Skin epidermis (tissue), 12 donors: ENCODE measurements around the gene SFR1.
A peak's percentile ranks its signal among the peaks of the same experiment; 100 is the strongest.

Experiments
- H3K27ac ChIP-seq, 21 experiments: fragments of 200-600 bp; sonication (generic) in 11 of 21; one replicate each; pipeline ENCODE4 v1.5.0; 2020; ENCODE audit warnings: mild to moderate bottlenecking in 3 of 21, inconsistent platforms in 2 of 21, moderate library complexity in 2 of 21
- H3K4me3 ChIP-seq, 7 experiments: fragments of 200-600 bp; sonication (generic) in 2 of 7; one replicate each; pipeline ENCODE4 v1.5.0; 2020; ENCODE audit warnings: inconsistent platforms in 2 of 7, mild to moderate bottlenecking in 2 of 7, moderate library complexity in 1 of 7

Gene SFR1, protein sequence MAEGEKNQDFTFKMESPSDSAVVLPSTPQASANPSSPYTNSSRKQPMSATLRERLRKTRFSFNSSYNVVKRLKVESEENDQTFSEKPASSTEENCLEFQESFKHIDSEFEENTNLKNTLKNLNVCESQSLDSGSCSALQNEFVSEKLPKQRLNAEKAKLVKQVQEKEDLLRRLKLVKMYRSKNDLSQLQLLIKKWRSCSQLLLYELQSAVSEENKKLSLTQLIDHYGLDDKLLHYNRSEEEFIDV

DNA sequence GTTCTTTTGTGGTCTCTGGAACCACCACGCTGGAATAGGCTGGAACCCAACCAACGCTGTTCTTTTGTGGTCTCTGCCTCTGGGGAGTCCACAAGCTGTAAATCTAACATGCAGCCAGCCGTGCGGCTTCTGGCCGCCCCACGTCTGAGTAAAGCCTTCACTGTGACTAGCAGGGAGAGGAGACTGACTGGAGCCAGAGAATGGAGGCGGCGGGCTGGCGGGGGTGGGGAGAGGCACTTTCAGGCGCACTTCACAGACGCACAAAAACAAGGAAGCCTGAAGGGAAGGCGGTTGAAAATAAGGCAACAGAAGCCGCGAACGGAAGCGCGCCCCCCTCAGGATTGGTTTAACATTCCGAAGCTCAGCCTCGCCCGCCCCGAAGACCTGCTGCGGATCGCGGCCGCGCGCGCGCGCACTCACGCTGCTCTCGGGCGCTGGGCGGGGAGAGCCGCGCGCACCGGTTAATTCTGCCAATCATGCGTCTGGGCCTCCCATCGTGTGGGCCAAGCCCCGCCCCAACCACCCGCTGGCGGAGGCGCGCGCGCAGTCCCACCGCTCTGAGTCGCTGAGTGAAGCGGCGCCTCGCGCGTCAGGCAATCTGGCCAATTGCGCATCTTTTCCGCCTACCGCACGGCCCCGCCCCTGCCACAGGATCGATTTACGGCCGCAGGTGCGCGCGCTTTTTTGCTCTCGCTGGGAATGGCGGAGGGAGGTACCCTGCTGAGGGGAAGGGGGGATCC, at the start of gene SFR1:
Gene SFR1 (plus strand): TSS at position 687 of the 740 bp plus-strand sequence. CDS start 13 bp downstream, at position 700.
- Histone ChIP-seq H3K4me3 (peak within 1 kb of the TSS; percentile 60 to 80 (median 68)), H3K27ac (peak within 1 kb of the TSS; percentile 85 to 99 (median 97))

DNA sequence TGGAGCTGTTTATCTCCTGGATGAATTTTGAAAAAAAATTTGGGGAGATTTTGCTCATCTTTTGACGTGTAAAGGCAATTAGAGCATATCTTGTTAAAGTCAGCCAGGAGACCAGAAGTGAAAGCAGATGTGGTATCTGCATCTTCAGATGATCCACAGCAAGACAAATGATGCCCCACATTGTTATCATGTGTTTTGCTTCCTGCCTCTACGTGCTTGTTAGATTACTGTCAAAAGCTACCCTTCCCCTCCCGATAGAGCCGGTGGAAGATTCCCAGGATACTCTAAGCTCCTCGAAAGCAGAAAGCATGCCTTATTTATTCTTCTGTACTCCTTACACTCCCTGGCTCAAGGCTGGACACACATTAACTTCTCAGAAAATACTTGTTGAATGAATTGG, 49.2 kb upstream of the SFR1 start:
- no peak overlapping the region for H3K4me3 ChIP-seq
- no peak overlapping the region for H3K27ac ChIP-seq

DNA sequence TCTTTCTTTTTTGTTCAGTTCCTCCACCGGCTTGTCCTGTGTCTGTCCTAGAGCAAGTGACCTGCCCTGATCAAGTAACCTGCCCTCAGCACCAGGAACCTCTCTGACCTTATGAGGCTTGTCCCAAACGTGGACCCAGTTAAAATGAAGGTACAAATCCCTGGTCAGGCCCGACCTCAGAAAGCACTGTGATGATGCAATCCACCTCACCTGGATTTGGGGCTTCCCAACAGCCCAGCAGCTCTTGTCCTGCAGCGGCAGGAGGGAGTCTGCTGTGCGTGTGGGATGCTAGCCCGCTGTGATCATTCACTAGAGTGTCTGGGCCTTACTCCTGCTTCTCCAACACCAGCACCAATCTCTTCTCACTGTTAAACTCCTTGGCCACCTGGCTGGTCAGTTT, 47.5 kb upstream of the SFR1 start:
- Histone ChIP-seq H3K4me3 (no peak overlapping the region), H3K27ac (no peak overlapping the region)

DNA sequence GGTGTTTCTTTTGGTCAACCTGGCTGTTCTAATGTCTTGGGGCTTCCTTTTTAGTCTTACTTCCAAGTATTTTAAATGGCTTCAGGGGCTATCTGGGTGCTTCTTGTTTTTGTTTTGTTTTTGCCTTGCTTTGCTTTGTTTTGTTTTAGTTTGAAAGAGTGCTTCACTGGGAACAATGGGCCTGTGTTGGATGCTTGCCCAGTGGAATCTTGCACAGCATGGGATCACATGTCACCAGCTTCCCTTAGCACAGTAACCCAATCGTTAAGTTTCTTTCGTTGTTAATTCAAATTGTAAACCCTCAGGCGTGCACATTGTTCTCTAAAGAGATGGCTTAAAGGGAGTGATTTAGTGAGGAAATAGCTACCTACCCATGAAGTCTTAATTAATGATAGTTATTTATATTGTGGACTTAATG, 45.2 kb upstream of the SFR1 start:
- H3K27ac ChIP-seq = peak overlapping the region in 4 of 21 experiments; percentile 3 to 63 (median 34)
- no peak overlapping the region for H3K4me3 ChIP-seq

DNA sequence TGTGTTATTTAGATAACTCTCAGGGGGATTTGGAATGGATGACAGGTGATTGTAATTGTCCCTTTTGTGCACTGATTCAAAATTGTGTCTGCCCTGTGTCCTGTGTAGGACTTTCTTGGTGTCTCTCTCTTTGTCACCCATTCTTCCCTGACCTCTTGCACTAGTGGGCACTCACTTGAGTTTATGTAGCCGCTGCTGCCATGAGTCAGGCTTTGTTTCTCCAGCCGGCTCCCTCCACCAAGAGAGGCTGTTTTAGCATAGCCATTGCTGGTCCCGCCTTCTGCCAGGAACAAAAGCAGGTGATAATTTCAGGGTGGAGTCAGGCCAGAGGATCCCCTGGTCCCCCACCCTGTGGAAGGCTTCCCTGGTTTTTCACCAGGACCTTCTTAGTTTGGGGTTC, 44.7 kb upstream of the SFR1 start:
- H3K27ac ChIP-seq = peak overlapping the region in 3 of 21 experiments; percentile 11 to 26 (median 13)
- no peak overlapping the region for H3K4me3 ChIP-seq

DNA sequence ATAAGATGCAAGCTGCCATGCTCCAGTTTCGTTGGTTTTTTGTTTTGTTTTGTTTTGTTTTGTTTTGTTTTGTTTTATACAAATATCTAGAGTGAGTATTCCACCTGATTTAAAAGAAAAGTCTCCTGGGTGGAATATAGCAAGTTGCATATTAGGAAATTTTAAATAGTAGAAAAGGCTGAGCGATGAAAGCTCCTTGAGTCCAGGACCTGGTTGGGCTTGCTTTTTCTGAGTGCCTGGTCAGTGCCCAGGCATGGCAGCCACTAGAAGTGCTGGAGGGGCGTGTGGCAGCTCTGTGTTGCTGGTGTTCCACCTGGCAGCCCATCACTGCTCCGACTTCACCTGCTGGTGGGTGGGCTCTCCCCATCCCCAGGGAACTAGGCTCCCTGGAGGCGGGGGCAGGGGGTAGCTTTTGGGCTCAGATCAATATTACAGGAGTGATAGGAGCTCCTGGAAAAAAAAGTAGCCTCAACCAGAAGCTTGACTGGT, 44.3 kb upstream of the SFR1 start:
- Histone ChIP-seq H3K4me3 (no peak overlapping the region), H3K27ac (peak overlapping the region in 3 of 21 experiments; percentile 11 to 30 (median 26))

DNA sequence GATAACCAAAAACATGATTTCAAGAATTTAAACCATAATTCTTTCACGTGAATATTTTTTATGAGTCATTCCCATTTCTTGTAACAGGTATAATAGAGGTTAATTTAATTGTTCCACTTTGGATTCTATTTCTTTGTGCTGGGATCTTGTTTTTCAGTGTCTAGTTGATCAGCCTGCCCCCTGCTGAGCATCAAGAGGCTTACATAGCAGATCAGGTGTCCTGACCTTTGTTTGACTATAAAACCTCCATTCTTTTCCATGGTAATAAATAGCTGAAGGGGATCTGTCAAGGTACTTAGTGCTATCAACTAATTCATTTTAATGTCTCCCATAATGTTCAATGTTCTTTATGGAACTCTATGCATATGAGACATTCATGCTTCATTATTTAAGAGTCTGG, 41.2 kb upstream of the SFR1 start:
- peak overlapping the region in 1 of 7 experiments; percentile 35 for H3K4me3 ChIP-seq

DNA sequence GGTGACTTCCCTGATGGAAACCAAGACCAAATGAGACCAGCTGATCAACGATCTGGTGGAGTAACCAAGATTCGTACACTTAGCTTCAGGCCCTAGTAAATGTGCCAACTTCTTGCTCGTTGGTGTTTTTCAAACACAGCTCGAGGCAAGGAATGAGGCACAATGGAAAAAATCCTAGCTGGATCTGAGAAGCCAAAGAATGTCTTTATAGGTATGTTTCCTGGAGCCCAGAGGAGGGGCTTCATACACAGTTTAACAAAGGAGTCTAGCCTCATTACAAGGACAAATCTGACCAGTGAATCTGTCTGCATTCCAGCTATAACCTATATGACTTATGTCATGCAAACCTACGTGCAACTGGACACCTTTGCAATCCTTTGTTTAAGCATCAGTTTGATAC, 40.0 kb upstream of the SFR1 start:
- Histone ChIP-seq H3K27ac (peak overlapping the region in 9 of 21 experiments; percentile 10 to 85 (median 72)), H3K4me3 (peak overlapping the region in 3 of 7 experiments; percentile 4 to 35 (median 31))

More for the DNA sequence above, 41.2 kb upstream of the SFR1 start:
- H3K27ac ChIP-seq = peak overlapping the region in 1 of 21 experiments; percentile 83

DNA sequence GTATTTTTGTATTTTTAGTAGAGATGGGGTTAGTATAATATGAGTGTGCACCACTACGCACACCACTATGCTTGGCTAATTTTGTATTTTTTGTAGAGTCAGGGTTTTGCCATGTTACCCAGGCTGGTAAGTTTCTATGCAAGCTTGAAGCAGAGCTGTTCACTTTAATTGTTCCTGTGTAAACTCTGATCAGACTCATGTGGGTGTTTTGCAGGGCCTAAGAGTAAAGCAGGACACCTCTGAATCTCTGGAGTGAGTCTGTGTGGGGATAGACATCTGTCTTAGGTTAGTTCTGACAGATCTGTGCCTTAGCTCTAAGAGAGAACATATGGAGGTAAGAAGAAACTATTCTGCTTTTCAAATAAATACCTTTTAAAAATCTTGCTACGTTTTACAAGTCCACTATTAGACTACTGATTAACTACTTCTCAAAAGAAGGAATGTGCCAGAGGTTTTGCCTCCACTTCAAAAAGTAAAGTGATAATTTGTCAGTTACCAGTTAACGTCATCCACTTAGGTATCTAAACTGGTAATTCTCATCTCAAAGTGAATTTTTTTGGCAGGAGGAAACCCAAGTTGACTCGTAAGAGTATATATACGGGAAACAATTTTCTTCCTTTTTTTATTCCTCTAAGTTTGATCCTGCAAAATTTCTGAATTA, 37.4 kb upstream of the SFR1 start:
- peak overlapping the region in 18 of 21 experiments; percentile 11 to 87 (median 74) for H3K27ac ChIP-seq

DNA sequence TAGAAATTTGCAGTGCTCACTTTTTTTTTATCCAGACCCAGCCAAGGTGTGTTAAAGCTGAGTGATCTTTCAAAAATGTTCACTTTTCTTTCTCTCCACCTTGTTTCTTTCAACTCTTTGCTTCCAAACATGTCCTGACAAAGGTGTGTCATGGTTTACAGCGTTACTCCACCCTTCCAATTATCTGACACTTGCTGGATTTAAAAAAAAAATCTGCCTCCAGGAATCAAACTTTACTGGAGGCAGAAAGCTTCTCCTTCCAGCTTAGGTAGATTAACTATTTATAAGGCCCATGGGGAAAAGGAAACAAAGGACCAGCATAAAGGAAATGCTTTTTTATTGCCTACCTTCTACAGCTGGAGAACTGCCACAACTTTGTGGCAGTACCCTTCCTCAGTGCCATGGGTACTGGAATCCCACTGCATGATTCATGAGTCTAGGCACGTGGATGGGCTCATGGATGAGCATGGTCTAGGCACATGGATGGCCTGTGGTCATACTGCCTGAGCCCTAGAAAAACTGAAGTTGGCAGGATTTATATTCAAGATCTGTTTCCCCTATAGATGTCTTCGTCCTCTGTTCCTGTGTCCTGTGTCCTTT, 36.1 kb upstream of the SFR1 start, which contains the start of gene COL17A1:
Gene COL17A1 (minus strand): TSS at position 80 of the 600 bp plus-strand sequence. CDS start 5,207 bp downstream, outside the sequence.
- H3K4me3 ChIP-seq = peak within 1 kb of the TSS in 6 of 7 experiments; percentile 6 to 35 (median 20)

More for the DNA sequence above, 37.4 kb upstream of the SFR1 start:
- H3K4me3 ChIP-seq = peak overlapping the region in 6 of 7 experiments; percentile 6 to 35 (median 20)

DNA sequence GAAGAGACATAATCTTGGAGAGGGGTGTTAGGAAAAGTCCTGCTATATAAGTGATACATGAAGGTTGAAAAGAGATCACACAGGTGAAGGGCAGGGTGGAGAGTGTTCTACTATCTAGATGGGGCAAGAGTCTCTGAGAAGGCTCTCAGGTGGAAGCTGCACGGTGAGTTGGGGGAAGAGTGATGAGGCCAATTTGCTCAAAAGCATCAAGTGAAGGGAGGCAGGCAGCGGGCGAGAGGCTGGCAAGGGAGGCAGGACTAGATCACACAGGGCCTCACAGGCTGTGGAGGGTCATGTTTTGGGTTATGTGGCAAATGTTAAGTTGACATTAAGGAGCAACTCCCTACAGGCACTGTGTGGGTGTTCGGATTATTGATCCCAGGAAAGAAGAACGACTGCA, 33.7 kb upstream of the SFR1 start:
- H3K27ac ChIP-seq = no peak overlapping the region
- no peak overlapping the region for H3K4me3 ChIP-seq

More for the DNA sequence above, 36.1 kb upstream of the SFR1 start, which contains the start of gene COL17A1:
- peak within 1 kb of the TSS in 19 of 21 experiments; percentile 11 to 87 (median 72) for H3K27ac ChIP-seq

DNA sequence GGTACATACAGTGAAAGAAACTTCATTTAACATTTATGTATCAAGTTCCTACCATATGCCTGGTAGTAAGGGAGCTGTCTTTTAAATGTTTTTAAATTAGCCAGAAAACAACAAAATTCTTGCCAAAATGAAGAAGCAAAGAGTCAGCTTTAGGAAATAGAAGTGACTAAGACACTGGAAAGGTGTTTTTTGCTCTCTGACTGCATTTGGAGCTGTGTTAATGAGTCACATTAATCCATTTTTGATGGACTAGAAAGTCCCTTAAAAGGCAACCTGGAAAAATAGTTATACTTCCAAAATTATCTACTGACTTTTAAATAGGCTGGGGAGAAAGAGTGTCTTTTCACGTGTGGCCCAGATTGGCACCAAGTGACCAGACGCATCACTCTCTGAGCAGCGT, 32.4 kb upstream of the SFR1 start:
- Histone ChIP-seq H3K27ac (no peak overlapping the region), H3K4me3 (no peak overlapping the region)

DNA sequence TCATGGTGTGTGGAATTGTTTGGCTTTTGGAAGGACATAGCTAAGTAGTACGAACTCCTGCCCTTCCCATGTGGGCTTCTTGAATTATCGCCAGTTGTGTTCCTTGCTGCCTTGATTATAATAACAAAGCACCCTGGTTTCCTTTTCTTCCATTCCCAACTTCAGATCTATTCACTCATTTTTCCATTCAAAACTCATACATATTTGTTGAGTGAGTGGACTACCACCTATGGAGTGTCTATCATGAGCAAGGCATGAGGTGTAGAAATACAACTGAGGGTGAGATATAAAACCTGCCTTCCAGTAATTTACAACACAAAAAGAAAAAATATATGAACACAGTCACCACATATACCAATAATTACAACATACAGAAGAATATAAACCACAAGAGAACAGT, 31.4 kb upstream of the SFR1 start:
- Histone ChIP-seq H3K27ac (peak overlapping the region in 2 of 21 experiments; percentile 4 to 7), H3K4me3 (no peak overlapping the region)

DNA sequence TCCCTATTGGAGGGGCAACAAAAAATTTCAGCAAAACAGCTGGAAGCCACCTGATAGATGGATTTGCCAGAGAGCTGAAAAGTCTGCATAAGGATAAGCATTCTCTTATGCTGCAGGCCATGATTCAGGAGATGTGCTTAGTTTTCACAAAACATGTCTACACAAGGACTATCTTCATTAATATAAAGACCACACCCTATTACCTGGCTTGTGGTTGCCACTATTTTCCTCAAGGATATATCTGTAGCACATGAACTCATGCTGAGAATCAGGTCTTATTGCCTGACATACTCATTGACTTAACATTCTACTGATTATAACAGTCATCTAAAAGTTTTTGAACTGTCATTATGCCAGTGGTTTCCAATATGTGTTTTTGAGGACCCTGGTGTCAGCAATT, 29.2 kb upstream of the SFR1 start:
- no peak overlapping the region for H3K4me3 ChIP-seq
- H3K27ac ChIP-seq = peak overlapping the region in 3 of 21 experiments; percentile 13 to 43 (median 15)

DNA sequence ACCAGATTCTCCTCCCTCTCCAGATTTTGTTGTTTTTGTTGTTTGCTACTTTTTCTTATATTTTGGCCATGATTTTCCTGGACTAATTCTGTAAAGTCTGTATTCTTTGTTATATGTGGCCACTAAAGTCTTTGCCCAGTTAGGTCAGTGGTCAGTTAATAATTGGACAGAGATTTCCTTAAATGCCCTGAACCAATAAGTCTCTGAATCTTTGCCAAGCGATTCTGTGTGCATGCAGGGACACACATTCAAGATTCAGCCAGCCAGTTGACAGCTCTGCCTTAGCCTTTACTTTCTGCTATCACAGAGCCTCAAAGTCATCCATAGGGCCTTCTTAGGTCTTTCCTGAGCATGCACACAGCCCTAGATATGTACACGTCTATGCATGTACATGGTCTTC, 25.3 kb upstream of the SFR1 start:
- no peak overlapping the region for H3K27ac ChIP-seq
- no peak overlapping the region for H3K4me3 ChIP-seq

DNA sequence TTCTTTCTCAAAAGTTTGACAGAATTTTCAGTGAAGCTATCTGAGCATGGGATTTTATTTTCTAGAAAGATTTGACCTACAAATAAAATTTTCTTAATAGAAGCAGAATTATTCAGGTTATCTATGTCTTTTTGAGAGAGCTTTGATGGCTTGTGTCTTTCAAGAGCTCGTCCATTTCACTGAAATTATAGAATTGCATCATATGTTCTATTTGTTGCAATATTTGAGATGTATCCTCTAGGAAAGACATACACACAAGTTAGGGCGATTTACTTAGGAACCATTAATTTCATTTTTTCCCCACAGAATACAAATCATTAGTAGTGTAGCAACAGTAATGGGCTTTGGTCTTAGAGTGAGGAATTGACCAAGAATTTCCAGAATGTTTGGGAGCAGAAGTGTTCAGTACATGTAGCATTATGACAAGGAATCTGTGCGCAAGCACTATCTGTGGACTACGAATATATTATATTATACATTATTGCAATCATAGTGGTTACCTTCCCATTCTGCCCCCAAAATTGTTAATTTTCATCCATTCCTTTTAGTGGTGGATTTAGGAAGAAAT, 23.5 kb upstream of the SFR1 start:
- H3K27ac ChIP-seq = no peak overlapping the region

DNA sequence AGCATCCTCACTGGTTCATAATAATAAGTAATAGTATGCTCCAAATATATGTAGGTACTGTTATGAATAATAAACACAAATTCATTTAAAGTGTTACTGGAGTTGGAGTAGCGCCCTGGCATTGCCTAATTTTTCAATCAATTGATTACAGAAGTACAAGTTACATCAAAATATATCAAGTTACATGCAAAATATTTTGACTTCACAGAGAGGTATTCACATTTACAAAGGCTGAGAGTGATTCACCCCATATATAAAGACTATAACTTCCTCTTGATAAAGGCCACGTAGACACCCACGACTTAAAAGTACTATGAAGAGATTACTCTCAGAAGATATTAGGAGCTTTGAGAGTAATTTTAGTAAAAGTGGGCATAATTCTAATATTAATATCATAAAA, 22.7 kb upstream of the SFR1 start:
- H3K4me3 ChIP-seq = no peak overlapping the region
- no peak overlapping the region for H3K27ac ChIP-seq

More for the DNA sequence above, 23.5 kb upstream of the SFR1 start:
- H3K4me3 ChIP-seq = no peak overlapping the region

DNA sequence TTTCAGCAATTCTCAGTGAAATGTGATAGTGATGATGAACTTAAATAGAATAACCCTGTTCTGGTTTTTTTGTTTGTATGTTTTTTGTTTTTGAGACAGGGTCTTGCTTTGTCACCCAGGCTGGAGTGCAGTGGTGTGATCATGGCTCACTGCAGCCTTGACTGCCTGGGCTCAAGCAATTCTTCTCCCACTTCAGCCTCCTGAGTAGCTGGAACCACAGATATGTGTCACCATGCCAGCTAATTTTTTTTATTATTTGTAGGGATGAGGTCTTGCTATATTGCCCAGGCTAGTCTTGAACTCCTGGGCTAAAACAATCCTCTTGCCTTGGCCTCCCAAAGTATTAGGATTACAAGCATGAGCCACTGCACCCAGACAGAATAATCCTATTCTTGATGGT, 22.0 kb upstream of the SFR1 start:
- no peak overlapping the region for H3K27ac ChIP-seq

DNA sequence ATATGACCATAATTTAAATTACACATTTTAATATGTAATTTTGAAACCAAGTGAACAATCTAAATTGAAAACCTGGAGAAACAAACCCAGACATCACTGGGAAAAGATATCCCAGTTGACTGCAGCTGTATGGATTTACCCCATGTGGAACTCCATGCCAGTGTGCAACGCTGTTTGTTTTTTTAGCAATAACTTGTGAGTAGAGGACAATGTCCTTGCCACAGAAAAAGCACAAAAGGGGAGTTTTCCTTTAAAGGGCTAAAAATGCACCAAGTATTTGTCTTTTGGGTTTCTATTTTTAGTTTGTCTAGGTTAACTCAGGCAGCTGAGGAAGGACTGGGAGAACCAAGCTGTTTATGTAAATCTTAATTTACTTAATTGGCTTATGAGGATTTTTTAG, 21.2 kb upstream of the SFR1 start:
- Histone ChIP-seq H3K27ac (no peak overlapping the region), H3K4me3 (no peak overlapping the region)

More for the DNA sequence above, 22.0 kb upstream of the SFR1 start:
- no peak overlapping the region for H3K4me3 ChIP-seq
